LHCN-M2 (cell line): ENCODE results near the gene SLFN12L. TPM values are rescaled to one million over a fixed set of nuclear protein-coding genes. Genes with fewer than 3 reads are reported as not detected.
A peak's percentile ranks its signal among the peaks of the same experiment; 100 is the strongest.
"Not testable (repeated sequence)": the region's sequence is repeated elsewhere in the genome, so short reads cannot be mapped to it uniquely, and the experiment has no call there.

Experiments used
- DNase-seq: peaks from one replicate; pipeline ENCODE4 v3.0.0-alpha.2; 2012; ENCODE audit warnings: low read depth
- total RNA-seq: library from RNA; depleted of rRNA; stranded (reverse); fragments of >200 nt; gene quantifications from 2 replicates; pipeline ENCODE4 v1.2.3, GENCODE V29; 2014

Gene SLFN12L
- total RNA-seq, 1 experiment from 2014 or later, result not detected

- DNase-seq, result no peak
Observed at GRCh38 chr17:35496451-35497290, 40.8 kb downstream of the SLFN12L start.

- DNase-seq, result no peak
Observed at GRCh38 chr17:35493040-35493439, 44.4 kb downstream of the SLFN12L start.

- no peak for DNase-seq
Observed at GRCh38 chr17:35491417-35491816, 46.1 kb downstream of the SLFN12L start.

GRCh38 chr17:35489944-35490343 lies 47.5 kb downstream of the SLFN12L start:
- no peak for DNase-seq

GRCh38 chr17:35488991-35489390 lies 48.5 kb downstream of the SLFN12L start:
- DNase-seq, result no peak

DNA sequence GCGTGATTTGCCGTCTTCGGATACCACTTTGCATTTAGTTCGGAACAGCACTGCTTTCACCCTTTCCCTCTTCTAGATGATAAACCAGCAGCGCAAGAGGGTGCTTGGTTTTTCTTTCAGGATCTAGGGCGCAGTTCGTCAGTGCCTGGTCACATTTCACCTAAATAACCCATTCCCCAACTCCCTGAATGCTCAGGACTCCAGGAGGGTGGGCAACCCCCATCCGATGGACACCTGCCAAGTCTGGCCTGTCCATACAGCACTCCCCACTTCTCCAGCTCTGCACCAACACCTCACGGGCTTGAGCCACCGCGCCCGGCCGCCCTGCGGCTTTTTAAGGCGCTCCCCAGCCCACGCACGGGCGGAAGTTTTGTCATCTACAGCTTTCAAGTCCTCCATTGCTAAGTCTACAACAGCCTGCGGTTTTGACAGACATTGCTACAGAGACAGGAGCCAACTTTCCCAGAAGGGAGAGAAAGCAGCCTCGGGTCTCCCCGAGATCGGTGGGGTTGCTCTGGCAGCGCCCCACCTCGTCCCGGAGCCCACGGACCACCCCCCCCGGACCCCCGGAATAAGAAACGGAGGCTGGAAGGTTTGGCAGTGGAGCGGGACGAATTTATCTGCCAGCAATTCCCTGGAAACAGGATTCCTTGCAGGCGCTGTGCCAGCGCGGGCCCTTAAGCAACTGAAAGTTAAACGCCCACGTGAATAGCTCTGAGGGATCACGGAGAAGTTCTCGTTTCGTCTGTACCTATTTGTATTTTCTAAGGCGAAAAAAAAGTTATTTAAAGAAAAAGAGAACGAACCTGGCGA lies 50.4 kb downstream of the SLFN12L start:
- peak; percentile 46 for DNase-seq

GRCh38 chr17:35479271-35479670 lies 58.2 kb downstream of the SLFN12L start:
- no peak for DNase-seq

DNA sequence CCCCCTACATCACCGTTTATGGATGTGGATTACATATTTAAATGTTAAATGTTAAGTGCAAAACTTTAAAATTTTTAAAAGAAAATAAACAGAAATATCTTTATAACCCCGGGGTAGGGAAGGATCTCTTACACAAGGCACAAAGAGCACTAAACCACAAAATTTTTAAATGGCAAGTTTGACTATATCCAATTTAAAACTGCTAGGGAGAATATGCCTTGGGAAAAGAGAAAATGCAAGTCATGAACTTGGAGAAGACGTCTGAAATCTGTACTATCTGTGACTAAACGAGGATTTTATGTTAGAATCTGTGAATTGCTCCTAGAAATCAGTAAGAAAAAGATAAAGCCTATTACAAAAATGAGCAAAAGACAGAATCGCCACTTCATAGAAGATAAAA lies 60.2 kb downstream of the SLFN12L start:
- DNase-seq, result no peak

GRCh38 chr17:35476283-35476820 lies 61.1 kb downstream of the SLFN12L start:
- no peak for DNase-seq

DNA sequence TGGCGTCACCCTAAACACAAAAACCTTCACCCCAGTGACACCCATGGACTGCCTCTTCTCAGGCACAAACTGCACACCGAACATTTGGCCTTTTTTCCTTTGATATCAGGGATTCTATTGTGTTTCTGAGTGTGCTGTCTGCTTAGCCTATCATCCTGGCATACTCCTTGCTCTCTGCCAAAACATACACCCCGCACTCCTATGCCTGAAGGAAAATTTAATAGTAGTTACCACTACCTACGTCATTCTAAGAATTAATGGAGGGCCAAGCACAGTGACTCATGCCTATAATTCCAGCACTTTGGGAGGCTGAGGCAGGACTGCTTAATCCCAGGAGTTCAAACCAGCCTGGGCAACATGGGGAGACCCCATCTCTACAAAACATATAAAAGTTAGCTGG lies 69.0 kb downstream of the SLFN12L start:
- no peak for DNase-seq

DNA sequence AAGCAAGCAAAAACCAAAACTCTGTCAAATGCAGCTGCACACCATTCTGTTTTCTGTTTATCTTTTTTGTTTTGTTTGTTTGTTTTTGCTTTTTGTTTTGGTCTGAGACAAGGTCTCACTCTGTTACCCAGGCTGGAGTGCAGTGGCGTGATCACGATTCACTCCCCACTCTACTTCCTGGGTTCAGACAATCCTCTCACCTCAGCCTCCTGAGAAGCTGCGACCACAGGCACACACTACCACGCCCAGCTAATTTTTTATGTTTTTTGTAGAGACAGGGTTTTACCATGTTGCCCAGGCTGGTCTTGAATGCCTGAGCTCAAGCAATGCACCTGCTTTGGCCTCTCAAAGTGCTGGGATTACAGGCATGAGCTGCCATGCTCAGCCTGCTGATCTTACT lies 69.7 kb downstream of the SLFN12L start:
- no peak for DNase-seq

DNA sequence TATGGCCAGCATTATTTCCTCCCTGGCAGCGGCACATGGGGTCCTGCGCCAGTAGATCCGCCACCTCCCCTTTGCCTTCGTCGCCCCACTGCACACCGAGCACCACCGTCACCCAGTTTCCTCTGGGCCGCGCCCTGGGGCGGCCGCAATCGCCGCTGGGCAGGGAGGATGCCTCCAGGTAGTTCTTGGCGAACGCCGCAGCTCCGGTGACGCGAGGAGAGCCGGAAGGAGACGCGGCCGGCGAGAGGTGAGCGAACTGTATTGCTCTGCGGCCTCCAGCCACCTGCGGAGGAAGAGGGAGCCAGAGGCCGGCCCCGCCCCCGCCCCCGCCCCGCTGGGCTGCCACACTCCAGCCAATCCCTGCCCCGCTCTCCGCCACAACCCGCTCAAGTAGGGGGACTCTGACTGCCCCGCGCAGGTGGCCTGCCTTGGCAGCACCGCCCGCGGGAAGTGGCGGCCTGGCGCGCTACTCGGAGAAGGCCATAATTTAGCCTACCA lies 77.1 kb downstream of the SLFN12L start:
- DNase-seq, result no peak

GRCh38 chr17:35454035-35454434 lies 83.4 kb downstream of the SLFN12L start:
- not testable (repeated sequence) for DNase-seq

DNA sequence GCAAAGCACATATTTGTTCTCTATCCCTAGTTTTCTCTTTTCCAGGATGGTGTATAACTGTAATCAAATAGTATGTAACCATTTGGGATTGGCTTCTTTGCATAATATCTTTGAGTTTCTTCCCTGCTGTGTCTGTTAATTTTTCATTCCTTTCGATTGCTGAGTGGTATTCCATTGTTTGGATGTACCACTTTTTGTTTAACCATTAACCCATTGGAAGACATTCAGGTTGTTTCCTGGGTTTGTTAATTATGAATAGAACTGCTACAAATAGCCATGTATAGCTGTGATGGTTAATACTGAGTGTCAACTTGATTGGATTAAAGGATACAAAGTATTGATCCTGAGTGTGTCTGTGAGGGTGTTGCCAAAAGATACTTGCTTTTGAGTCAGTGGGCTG lies 84.3 kb downstream of the SLFN12L start:
- no peak for DNase-seq

GRCh38 chr17:35449371-35449931 lies 88.0 kb downstream of the SLFN12L start:
- DNase-seq, result no peak

- no peak for DNase-seq
Observed at GRCh38 chr17:35448899-35449227, 88.6 kb downstream of the SLFN12L start.

DNA sequence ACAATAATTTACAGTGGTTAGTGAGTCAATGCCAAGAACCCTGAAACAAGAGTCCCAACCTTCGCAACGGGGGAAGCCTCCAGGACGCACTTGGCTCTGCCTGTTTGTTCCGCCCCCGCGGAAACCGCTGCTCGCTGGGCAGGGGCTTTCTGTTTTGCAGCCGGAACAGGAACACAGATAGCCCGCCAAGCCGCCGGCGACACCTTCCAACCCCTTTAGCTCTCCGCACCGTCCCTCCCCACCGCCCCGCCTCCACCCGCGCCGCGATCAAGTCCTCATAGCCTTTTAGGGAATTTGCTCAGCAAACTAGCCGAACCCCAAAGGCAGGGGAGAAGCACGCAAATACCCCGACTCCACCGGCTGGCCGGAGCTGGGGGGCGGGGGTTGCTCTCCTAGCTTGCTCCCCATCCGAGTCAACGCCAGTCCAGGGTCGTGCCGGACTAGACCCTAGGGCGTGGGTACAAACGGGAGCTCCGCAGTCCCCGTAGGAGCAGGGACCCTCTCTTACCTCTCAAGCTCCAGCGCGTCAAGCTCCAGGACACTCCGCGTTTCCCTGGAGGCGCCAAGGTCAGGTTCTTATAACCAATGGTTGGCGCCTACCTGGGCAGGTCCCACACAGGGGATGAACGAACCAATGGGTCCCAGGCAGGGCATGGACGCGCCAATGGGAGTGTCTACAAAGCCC lies 89.1 kb downstream of the SLFN12L start, which contains the start of gene SLFN13:
Gene SLFN13 (minus strand): TSS at position 553 of the 685 bp plus-strand sequence. CDS start 3,086 bp downstream, outside the sequence.
- peak; percentile 52 for DNase-seq

- DNase-seq, result peak; percentile 12
Observed at GRCh38 chr17:35447499-35447898, 90.0 kb downstream of the SLFN12L start.

DNA sequence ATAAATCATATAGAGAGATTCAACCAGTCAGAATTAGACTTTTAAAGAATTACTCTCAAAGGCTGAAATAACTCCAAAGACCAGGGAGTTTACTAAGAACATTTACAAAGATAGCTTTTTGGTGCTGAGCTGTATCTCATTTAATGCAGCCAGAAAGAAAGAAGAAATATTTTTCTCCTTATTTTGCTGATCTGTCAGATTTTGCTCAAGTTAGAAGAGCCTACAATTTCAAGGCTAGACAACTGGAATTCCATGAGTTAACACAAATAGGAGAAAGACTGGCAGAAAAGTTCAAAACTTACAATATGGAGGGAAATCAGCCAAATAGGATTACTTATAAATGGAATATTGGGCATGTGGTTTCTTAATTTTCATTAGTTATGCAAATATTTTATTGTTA lies 99.0 kb downstream of the SLFN12L start:
- no peak for DNase-seq

- peak; percentile 100 for DNase-seq
Observed at GRCh38 chr17:35433075-35433894, 104.2 kb downstream of the SLFN12L start.
